Epithelial cell of esophagus (primary cell): ENCODE data around the gene ZNF277.

Experiments used
- DNase-seq: peaks from one replicate; pipeline ENCODE4 v3.0.0; 2010; ENCODE audit warnings: low read depth
- H3K4me3 ChIP-seq: 2 replicates; pipeline ENCODE4 v1.5.1; 2011; ENCODE audit warnings: mild to moderate bottlenecking, low read length, control low read depth
- TF ChIP-seq, protein P1 (sequence below): IDR thresholded peaks from 2 replicates; pipeline ENCODE4 v1.5.1; 2011; ENCODE audit warnings: low read depth, mild to moderate bottlenecking, low read length, control low read depth, inconsistent platforms; ENCODE audit not compliant: insufficient read depth; ENCODE audit errors: missing control alignments

The ZNF277 gene

DNA sequence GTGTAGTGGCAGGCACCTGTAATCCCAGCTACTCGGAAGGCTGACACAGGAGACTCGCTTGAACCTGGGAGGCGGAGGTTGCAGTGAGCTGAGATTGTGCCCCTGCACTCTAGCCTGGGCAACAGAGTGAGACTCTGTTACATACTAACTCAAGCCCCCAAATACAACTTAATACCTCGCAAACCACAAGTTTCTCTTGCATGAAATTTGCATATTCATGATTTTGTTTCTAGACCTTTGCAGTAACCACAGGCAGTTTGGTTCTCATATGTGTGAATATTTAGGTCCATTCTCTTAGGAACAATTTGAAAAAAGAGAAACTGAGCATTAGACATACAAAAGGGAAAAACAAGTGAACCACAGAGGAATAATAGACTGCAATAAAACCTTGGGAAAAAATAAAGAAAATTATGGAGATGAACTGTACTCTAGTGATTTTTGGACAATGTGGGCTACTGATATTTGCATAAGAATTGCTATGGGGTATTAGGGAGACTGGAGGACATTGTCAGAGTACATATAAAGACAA, 77.0 kb downstream of the ZNF277 start:
- TF ChIP-seq, protein P1, sequence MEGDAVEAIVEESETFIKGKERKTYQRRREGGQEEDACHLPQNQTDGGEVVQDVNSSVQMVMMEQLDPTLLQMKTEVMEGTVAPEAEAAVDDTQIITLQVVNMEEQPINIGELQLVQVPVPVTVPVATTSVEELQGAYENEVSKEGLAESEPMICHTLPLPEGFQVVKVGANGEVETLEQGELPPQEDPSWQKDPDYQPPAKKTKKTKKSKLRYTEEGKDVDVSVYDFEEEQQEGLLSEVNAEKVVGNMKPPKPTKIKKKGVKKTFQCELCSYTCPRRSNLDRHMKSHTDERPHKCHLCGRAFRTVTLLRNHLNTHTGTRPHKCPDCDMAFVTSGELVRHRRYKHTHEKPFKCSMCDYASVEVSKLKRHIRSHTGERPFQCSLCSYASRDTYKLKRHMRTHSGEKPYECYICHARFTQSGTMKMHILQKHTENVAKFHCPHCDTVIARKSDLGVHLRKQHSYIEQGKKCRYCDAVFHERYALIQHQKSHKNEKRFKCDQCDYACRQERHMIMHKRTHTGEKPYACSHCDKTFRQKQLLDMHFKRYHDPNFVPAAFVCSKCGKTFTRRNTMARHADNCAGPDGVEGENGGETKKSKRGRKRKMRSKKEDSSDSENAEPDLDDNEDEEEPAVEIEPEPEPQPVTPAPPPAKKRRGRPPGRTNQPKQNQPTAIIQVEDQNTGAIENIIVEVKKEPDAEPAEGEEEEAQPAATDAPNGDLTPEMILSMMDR, result no peak
- no peak overlapping the region for H3K4me3 ChIP-seq
- DNase-seq, result no peak

- no peak overlapping the region for H3K4me3 ChIP-seq
- TF ChIP-seq, protein P1, result no peak
- DNase-seq, result no peak
Observed at GRCh38 chr7:112286250-112287086, 80.0 kb downstream of the ZNF277 start.

DNA sequence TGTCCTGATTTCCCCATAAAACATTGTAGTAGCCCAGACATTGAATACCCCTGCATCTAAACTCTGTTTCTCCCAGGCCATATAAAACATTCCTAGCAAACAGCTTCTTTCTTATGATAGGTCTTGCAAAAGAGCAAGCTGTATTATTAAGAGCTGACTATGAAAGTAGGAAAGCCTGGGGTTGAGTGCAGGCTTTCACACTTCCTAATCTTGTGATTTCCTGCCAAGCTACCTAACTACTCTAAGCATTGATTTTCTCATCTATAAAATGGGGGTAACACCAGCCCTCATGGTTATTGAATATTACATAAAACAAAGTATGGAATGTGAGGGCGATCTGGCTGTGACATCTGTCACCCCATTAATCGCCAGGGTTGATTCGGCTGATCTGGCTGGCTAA, 81.8 kb downstream of the ZNF277 start:
- no peak overlapping the region for H3K4me3 ChIP-seq
- no peak for DNase-seq
- TF ChIP-seq, protein P1, result no peak

DNA sequence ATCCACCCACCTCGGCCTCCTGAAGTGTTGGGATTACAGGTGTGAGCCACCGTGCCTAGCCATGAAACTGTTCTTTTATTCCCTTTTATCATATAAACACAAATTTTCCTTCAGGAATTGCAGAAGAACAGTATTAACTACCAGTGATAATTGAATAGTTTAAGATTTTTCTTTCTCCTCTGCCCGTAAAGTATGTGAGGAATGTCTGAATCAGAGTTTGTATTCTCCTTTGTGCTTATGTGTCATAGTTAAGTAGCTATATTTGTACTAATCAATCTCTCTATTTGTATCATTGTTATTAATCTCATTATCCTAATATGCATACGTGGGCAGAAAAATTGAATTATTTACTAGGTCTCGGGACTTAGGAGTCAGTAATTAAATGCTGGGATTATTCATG, 83.6 kb downstream of the ZNF277 start:
- no peak overlapping the region for H3K4me3 ChIP-seq
- TF ChIP-seq, protein P1, result no peak
- DNase-seq, result peak; percentile 42

GRCh38 chr7:112292162-112292561, 85.7 kb downstream of the ZNF277 start:
- no peak for DNase-seq
- H3K4me3 ChIP-seq, result no peak overlapping the region
- TF ChIP-seq, protein P1, result no peak

DNA sequence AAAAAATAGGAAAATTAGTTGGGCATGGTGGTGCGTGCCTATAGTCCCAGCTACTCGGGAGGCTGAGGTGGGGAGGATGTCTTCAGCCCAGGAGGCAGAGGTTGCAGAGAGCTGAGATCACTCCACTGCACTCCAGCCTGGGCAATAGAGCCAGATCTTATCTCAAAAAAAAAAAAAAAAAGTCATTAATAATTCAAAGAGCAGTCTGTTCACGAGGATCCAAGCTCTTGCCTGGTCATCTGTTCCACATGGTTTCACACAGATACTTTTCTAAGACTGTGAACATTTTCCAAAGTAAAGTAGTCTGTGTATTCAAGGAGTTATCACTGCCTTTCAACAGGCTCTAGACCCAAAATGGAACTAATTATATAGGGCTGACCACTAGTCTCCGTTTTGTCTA, 86.9 kb downstream of the ZNF277 start:
- no peak for DNase-seq
- TF ChIP-seq, protein P1, result no peak
- no peak overlapping the region for H3K4me3 ChIP-seq
